ENCODE data around the gene MICAL2.

GRCh38 chr11:12113294-12113693, 2.9 kb downstream of the MICAL2 start:
- no peak for TF ChIP-seq CTCF (IDR thresholded peaks at IDR 0.05)
- TF ChIP-seq EZH2 (IDR thresholded peaks at IDR 0.05; ENCODE audit: borderline replicate concordance, insufficient read depth, low read depth, low read length, poor library complexity, severe bottlenecking), result no peak

Data from B cell (primary cell).